WI38 (cell line): Measurements from ENCODE around the gene HIPK2.

Experiments used
- H3K4me3 ChIP-seq: 2 replicates; pipeline ENCODE4 v1.5.1; 2011; ENCODE audit warnings: low read depth, mild to moderate bottlenecking, control low read depth, low read length
- TF ChIP-seq, protein P1 (sequence below): IDR thresholded peaks from 2 replicates; pipeline ENCODE4 v1.5.1; 2012; ENCODE audit warnings: low read depth, mild to moderate bottlenecking, control low read depth, low read length

Gene HIPK2

DNA sequence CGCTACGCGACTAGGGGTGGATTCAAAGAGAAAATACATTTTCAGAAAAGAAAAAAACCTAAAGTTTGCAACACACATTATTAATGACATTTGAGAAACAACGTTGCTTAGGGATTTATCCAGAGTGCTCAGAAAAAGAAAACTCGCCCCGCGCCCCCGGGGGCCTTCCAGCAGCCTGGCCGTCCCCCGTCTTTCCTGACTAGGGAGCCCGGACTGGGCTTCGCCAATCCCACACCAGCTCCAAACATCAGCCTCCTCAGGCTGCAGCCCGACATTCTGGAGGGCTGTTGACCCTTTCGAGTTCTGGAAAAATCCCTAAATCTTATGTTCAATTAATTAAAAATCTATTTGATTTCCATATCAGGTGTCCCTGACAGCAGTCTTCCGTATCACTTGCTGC is 205.7 kb downstream of the HIPK2 start:
- TF ChIP-seq, protein P1, sequence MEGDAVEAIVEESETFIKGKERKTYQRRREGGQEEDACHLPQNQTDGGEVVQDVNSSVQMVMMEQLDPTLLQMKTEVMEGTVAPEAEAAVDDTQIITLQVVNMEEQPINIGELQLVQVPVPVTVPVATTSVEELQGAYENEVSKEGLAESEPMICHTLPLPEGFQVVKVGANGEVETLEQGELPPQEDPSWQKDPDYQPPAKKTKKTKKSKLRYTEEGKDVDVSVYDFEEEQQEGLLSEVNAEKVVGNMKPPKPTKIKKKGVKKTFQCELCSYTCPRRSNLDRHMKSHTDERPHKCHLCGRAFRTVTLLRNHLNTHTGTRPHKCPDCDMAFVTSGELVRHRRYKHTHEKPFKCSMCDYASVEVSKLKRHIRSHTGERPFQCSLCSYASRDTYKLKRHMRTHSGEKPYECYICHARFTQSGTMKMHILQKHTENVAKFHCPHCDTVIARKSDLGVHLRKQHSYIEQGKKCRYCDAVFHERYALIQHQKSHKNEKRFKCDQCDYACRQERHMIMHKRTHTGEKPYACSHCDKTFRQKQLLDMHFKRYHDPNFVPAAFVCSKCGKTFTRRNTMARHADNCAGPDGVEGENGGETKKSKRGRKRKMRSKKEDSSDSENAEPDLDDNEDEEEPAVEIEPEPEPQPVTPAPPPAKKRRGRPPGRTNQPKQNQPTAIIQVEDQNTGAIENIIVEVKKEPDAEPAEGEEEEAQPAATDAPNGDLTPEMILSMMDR = no peak
- H3K4me3 ChIP-seq = no peak overlapping the region

DNA sequence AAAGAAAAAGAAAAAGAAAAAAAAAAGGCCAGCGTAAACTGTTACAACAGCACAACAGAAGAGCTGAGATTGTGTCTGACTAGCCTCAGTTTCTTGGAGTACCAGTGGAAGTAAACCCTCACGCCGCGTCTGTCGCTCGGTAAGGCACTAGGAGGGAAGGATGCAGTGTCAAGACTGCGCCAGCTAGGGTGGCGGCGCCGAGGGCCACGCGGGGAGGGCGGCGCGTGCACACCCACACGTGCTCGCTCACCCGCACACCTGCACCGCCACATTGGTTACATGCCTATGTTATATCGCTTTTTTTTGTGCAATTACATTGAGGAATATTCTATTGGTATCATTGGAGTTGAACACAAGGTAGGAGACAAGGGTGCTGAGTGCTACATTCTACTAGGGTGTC is 206.1 kb downstream of the HIPK2 start:
- no peak overlapping the region for H3K4me3 ChIP-seq
- TF ChIP-seq, protein P1 = no peak

DNA sequence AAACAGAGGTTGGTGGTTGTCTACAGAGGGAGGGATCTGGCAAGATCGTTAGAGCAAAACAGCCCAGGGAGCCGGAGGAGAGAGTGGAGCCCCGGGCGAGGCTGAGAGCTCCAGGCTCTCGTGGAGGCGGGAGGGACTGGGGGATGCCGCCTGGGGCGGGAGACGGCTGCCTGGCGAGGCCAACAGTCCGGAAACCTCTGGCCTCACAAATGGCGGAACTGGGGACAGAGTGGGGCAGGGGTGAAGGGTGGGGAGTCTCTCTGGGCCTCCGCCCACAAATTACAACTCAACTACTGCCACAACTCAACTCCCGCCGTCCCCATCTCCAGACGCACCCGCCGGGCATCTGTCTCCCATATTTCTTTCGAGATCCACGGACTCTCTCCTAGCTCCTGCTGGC is 206.6 kb downstream of the HIPK2 start:
- no peak overlapping the region for H3K4me3 ChIP-seq
- TF ChIP-seq, protein P1 = no peak

DNA sequence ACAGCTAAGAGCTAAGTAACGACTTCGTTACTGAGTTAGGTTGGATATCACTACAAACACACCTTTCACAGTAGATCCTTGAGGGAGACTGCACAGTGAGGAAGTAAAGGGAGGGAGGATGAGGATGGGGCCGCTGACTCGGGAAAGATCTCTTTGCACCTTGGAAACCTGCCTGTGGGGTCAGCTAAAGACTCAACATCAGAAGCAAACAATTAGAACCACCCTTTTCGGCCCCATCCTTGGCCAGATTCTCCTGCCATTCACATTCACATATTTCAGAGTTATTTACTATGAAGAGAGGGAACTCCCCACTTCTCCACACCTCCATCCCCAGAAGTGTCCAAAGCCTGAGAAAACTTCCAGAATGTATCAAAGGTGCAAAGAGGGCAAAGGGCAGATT is 207.2 kb downstream of the HIPK2 start:
- H3K4me3 ChIP-seq = no peak overlapping the region
- TF ChIP-seq, protein P1 = no peak

DNA sequence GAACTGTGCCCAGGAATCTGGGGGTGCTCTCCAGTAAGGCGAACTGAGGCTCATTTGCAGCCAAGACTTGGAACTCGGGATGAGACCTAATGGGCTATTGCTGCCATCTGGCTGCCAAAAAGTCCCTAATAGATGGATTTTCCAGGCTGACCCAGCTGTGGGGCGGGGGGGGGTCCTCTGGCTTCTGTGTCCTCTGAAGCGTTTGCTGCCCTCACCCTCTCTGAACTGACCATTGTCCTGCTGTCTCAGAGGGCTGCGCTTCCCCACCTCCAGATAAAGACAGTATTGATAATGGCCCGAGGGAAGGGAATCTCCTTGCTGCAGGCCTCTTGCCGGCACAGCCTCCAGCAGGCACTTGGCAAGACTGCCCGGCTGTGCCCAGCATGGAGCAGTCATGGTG is 207.7 kb downstream of the HIPK2 start:
- TF ChIP-seq, protein P1 = no peak
- H3K4me3 ChIP-seq = no peak overlapping the region

DNA sequence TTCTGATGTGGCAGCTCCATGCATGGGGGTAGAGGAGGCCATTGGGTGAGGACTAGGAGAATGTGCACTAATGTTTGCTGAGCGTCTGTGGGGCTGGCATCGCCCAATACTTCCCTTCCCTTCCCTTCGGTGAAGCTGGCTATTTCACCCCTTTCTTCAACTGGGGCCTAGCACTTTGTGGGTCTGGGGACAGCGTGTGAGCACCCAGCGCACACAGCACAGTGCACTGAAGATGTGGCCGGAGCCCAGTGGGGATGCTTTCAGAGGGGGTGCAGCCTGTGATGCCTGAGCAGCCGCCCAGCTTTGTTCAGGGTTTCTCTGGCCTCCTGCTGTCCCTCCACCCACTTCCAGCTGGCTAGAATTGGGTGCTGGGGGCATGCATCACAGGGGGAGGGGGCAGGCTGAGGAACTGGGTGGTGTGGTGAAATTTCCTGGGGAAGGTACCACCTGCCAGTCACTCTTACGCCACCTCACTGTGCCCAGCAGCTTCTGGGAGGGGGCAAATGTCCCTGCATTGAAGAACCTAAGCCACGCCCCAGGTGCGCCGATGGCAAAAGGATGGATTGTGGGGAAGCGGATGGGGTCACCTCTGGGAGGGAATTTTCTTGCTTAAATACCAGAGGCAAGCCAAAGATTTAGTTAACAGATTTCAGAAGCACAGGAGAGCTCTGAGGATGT is 208.8 kb downstream of the HIPK2 start:
- H3K4me3 ChIP-seq = no peak overlapping the region
- TF ChIP-seq, protein P1 = no peak

DNA sequence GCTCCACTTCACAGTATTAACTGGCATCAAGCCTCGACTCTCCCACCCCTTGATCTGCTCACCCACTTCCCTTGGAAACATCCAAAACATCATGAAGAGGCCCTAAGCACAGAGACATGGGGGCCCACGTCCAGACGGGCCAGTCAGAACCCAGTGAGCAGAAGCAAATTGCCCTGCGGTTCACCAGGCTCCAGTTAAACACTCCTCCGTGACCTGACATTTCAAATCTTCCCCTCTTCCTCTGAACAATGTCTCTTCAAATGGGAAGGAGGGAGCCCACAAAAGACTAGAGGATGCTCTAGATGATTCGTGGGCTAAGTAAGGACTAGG is 209.5 kb downstream of the HIPK2 start:
- TF ChIP-seq, protein P1 = no peak
- no peak overlapping the region for H3K4me3 ChIP-seq
